GM18517 (cell line): ENCODE measurements around the gene MGAT5.

Experiments used
- ATAC-seq: cut with Tn5 transposase; IDR thresholded peaks from one replicate; pipeline ENCODE4 v1.9.1; 2021; ENCODE audit warnings: mild to moderate bottlenecking, moderate library complexity; ENCODE audit not compliant: unreplicated experiment

The MGAT5 gene

DNA sequence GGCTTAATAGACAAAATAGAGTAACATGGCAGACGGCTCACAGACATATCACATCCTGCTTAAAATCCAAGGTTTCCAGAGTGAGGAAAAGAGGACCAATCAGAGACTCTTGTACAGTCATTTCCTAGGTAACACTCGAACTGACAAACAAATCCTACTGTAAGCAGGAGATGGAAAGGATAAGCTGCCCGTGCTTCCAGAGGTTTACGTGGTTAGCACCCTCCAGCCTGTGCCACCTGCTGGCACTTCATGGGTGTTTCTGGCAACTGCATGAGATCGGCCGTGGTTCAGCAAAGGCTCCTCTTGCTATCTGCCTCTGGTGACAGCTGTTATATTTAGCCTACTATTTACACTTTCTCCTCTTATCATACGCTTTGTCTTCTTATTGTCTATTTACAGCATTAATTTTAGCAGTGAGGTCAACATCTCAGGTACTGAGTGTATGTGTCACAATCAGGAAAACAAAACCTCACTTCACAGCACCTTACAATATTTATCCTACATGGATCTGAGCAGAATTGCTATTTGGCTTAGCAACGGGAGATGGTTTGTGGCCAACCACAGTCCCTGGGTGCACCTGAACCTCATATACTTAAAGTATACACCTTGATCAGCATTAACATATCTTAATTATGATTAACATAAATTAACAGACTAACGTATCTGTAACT is 238.0 kb downstream of the MGAT5 start:
- ATAC-seq = no peak

DNA sequence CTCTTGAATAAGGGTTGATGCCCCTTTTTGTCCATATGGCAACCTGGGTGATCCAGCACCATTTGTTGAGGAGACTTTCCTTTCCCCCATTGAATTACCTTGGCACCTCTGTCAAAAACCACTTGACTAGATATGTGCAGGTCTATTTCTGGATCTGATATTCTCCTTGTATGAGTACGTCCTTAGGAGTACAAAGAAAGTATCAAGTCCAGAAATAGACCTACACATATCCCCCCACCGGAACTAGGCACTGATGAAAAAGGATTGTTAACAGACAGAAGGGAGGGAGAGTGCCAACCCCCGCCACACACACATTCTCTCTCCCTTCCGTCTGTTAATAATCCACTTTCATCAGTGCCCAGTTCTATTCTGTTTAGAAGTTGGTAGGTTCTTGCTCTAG is 239.9 kb downstream of the MGAT5 start:
- ATAC-seq = no peak

GRCh38 chr2:134498654-134499053 is 244.8 kb downstream of the MGAT5 start:
- no peak for ATAC-seq

DNA sequence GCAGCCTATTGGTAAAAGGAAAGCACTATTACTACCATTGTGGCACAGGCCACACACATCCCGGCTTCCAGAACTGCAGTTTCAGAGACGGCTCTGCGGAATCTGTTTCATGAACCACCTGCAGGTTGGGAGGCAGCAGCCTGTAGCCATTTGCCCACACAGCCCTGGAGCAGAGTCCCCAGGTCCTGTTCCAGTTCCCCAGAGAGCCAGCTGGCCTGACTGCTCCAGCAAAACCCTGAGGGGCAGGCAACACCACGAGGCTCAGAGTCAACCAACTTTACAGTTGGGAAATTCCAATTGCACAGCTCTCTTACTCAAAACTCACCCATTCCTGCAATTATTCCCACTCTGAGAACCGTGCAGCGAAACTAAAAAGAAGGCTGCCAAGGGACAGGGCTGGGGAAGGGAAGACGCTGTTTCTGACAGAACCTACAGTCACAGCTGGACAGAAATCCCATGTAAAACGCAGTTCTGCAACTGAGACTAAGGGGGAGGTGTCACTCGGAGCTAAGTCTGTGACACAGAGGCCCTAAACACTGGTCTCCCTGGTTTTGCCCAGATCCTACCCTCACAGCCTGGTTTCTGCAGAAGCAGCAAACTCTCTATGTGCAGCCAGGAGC is 245.5 kb downstream of the MGAT5 start:
- no peak for ATAC-seq

- ATAC-seq = no peak
Measured at GRCh38 chr2:134500211-134500935, 246.5 kb downstream of the MGAT5 start.

DNA sequence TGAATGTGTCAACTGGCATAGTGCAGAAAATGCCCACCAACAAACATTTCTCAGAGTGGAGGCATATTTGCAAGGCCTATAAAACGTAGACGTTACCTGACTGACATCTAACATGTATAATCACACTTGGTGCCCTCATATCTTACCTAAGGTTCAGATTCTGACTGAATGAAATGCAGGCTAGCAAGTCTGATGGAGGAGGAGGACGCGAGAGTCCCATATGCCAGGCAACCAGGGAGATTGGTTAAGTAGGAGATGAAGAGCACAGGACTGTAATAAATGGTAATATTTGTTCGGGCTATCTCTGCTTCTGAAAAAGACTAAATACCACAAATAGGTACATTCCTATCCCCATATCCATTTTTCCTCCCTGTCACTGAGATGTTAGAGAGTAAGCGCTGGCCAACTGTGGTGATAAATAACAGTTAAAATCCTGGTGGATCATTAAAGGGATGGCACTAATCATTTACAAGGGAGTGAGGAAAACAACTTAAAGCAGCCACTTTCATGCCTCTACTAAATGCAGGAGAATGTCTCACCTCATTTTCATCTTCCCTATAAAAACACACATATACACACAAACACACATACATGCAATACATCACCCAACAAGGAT is 247.7 kb downstream of the MGAT5 start:
- no peak for ATAC-seq

DNA sequence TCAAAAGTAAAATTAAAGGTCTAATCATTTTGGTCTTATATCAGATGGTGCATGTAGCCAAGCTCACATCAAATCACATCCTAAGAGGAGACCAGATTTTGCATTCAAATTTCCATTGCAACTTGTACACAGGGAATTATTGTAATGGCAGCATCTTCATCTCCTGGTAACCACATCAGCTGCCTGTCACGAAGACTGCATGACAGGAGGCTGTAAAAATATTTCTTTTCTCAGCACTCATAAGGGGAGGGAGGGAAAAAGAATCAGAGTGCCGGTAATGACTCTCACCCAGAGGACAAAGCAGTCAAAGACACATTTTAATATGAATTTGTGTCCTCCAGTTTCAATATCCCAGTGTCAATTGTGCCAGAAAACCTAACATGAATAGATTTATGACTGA is 248.2 kb downstream of the MGAT5 start:
- ATAC-seq = no peak
